Fibroblast of the aortic adventitia (primary cell): ENCODE measurements around the gene STK38L. TPM values are rescaled to one million over a fixed set of nuclear protein-coding genes. Genes with fewer than 3 reads are reported as not detected.

Experiments
- DNase-seq: peaks from one replicate; pipeline ENCODE4 v3.0.0-alpha.2; 2010; ENCODE audit warnings: low read depth
- H3K4me3 ChIP-seq: 2 replicates; pipeline ENCODE4 v1.5.1; 2011; ENCODE audit warnings: low read depth, mild to moderate bottlenecking, control low read depth, low read length, moderate library complexity
- total RNA-seq: library from RNA; depleted of rRNA; stranded (reverse); fragments of >200 nt; gene quantifications from 2 replicates; pipeline ENCODE4 v1.2.3, GENCODE V29; 2012; ENCODE audit warnings: low replicate concordance
- TF ChIP-seq, protein P1 (sequence below): IDR thresholded peaks from 2 replicates; pipeline ENCODE4 v1.5.1; 2011; ENCODE audit warnings: mild to moderate bottlenecking, low read length, control low read depth, inconsistent platforms; ENCODE audit not compliant: insufficient read depth

The STK38L gene
- total RNA-seq, 1 donor, result 25.9 TPM

DNA sequence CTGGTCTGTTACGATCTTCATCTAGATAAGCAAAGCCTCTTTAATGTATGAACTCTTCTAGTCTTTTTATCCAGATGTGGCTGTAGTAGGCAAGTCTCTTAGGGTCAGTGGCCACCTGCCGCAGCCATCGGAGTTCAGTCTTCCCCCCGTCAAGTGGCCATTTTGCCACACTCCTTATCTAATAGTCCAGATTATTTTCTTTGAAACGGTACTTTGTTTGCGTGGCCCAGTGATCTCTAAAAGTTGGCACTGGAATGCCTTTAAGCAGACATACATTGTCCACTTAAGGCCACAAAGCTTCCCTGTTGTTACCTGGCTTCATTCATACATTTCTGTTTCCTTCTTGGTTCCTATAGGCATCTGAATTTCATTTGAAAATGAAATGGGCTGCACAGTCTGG lies 52.6 kb downstream of the STK38L start:
- TF ChIP-seq, protein P1, sequence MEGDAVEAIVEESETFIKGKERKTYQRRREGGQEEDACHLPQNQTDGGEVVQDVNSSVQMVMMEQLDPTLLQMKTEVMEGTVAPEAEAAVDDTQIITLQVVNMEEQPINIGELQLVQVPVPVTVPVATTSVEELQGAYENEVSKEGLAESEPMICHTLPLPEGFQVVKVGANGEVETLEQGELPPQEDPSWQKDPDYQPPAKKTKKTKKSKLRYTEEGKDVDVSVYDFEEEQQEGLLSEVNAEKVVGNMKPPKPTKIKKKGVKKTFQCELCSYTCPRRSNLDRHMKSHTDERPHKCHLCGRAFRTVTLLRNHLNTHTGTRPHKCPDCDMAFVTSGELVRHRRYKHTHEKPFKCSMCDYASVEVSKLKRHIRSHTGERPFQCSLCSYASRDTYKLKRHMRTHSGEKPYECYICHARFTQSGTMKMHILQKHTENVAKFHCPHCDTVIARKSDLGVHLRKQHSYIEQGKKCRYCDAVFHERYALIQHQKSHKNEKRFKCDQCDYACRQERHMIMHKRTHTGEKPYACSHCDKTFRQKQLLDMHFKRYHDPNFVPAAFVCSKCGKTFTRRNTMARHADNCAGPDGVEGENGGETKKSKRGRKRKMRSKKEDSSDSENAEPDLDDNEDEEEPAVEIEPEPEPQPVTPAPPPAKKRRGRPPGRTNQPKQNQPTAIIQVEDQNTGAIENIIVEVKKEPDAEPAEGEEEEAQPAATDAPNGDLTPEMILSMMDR, result no peak
- DNase-seq, result no peak
- no peak overlapping the region for H3K4me3 ChIP-seq

- no peak for DNase-seq
- no peak overlapping the region for H3K4me3 ChIP-seq
- TF ChIP-seq, protein P1, result no peak
Measured at GRCh38 chr12:27297566-27297965, 53.5 kb downstream of the STK38L start.

DNA sequence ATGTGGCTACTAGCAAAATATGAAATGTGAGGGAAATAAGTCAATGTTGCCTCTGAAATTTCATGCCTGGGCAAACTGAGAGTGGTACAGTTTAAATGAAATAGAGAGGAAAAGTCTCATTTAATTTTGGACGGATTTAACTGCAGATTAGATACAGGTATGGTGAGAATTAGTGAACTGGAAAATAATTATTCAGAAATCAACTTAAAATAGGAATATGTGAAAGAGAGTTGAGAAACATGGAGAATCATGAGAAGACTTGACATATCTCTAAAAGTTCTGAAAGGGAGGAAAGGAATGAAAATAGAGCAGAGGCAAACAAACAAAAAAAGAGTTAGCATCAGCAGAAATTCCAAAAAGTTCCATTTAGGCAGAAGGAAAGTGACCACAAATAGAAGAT lies 55.0 kb downstream of the STK38L start:
- H3K4me3 ChIP-seq, result no peak overlapping the region
- TF ChIP-seq, protein P1, result no peak

DNA sequence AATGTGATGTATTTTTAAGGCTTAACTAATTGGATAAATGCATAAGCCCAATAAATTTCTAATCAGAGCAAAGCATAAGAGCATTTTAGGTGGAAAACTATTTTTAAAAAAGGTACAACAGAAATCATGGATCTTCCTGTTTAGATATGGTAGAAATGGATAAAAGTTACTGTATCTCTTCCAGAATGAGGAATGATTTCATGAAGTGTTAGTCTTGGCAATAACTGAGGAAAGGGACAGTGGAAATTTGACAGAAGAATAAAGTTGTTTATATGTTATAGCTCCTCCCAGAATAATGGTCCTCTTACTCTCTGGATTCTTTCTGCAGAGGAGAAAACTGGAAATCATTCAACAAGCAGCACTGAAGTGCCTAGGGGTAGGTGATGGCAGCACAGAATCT lies 56.1 kb downstream of the STK38L start:
- no peak overlapping the region for H3K4me3 ChIP-seq
- DNase-seq, result no peak
- TF ChIP-seq, protein P1, result no peak

More for the DNA sequence above, 55.0 kb downstream of the STK38L start:
- DNase-seq, result no peak

DNA sequence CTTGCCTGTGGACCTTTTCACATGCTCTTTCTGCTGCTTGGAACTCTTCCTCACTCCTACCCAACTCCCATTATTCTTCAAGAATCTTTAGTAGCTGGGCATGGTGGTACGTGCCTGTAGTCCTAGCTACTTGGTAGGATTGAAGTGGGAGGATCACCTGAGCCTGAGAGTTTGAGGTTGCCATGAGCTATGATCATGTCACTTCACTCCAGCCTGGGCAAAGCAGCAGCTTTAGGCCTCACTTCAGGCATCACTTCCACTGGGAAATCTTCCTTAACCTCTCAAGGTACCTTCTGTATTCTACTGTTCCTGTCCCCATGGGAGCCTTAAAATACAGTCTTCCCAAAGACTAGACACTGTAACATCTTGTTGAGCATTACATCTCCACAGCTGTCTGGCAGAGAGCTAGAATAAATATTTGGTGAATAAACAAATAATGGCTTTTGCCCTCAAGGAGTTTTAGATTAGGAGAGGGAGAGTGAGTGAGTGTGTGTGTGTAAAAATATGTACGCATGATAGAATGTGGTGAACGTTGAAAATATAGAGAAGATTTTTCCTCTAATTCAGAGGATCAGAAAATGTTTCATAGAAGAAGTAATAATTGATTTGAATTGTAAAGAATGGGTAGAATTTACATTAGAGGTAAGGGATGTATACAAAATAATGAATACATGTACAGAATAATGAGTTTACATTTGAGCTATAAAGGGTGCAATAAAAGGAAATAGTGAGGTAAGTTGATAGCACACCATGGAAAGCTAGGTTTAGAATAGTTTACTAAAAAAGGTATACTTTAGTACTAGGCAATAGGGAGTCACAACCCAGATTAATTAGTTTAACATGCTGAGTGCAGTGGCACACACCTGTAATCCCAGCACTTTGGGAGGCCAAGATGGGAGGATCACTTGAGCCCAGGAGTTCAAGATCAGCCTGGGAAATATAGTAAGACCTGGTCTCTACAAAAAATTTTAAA lies 59.3 kb downstream of the STK38L start:
- TF ChIP-seq, protein P1, result no peak
- DNase-seq, result no peak
- no peak overlapping the region for H3K4me3 ChIP-seq

- no peak overlapping the region for H3K4me3 ChIP-seq
- TF ChIP-seq, protein P1, result no peak
- DNase-seq, result no peak
Measured at GRCh38 chr12:27304856-27305255, 60.8 kb downstream of the STK38L start.
